ENCODE measurements around the gene BST1.
"Not testable (repeated sequence)": the region's sequence is repeated elsewhere in the genome, so short reads cannot be mapped to it uniquely, and the experiment has no call there.

Gene BST1

GRCh38 chr4:15711762-15712161 is 8.9 kb downstream of the BST1 start:
- DNase-seq (ENCODE audit: low read depth), result no peak

- DNase-seq (ENCODE audit: low read depth), result no peak
Observed at GRCh38 chr4:15712214-15712613, 9.3 kb downstream of the BST1 start.

- DNase-seq (ENCODE audit: low read depth), result no peak
Observed at GRCh38 chr4:15714141-15714540, 11.3 kb downstream of the BST1 start.

GRCh38 chr4:15714646-15715435 is 12.0 kb downstream of the BST1 start:
- peak; percentile 72 for DNase-seq (ENCODE audit: low read depth)

- DNase-seq (ENCODE audit: low read depth), result no peak
Observed at GRCh38 chr4:15716115-15716514, 13.2 kb downstream of the BST1 start.

GRCh38 chr4:15717086-15717485 is 14.2 kb downstream of the BST1 start:
- DNase-seq (ENCODE audit: low read depth), result peak; percentile 63

GRCh38 chr4:15717657-15718416 is 15.0 kb downstream of the BST1 start:
- peak; percentile 47 for DNase-seq (ENCODE audit: low read depth)

GRCh38 chr4:15718465-15718864 is 15.6 kb downstream of the BST1 start:
- no peak for DNase-seq (ENCODE audit: low read depth)

- DNase-seq (ENCODE audit: low read depth), result no peak
Observed at GRCh38 chr4:15718959-15719358, 16.1 kb downstream of the BST1 start.

GRCh38 chr4:15719506-15719905 is 16.6 kb downstream of the BST1 start:
- DNase-seq (ENCODE audit: low read depth), result peak; percentile 88

- no peak for DNase-seq (ENCODE audit: low read depth)
Observed at GRCh38 chr4:15720851-15721250, 18.0 kb downstream of the BST1 start.

- DNase-seq (ENCODE audit: low read depth), result peak; percentile 75
Observed at GRCh38 chr4:15725608-15726007, 22.7 kb downstream of the BST1 start.

GRCh38 chr4:15729910-15730533 is 27.2 kb downstream of the BST1 start:
- DNase-seq (ENCODE audit: low read depth), result peak; percentile 49

- not testable (repeated sequence) for DNase-seq (ENCODE audit: low read depth)
Observed at GRCh38 chr4:15733061-15733460, 30.2 kb downstream of the BST1 start.

GRCh38 chr4:15735536-15735935 is 32.7 kb downstream of the BST1 start:
- DNase-seq (ENCODE audit: low read depth), result no peak

GRCh38 chr4:15736514-15737050 is 33.7 kb downstream of the BST1 start:
- DNase-seq (ENCODE audit: low read depth), result no peak

- DNase-seq (ENCODE audit: low read depth), result no peak
Observed at GRCh38 chr4:15737255-15737654, 34.4 kb downstream of the BST1 start.

- peak; percentile 58 for DNase-seq (ENCODE audit: low read depth)
Observed at GRCh38 chr4:15738877-15739276, 36.0 kb downstream of the BST1 start.

GRCh38 chr4:15740764-15741404 is 38.0 kb downstream of the BST1 start:
- DNase-seq (ENCODE audit: low read depth), result no peak

- DNase-seq (ENCODE audit: low read depth), result no peak
Observed at GRCh38 chr4:15742083-15742582, 39.3 kb downstream of the BST1 start.

- no peak for DNase-seq (ENCODE audit: low read depth)
Observed at GRCh38 chr4:15742637-15743036, 39.8 kb downstream of the BST1 start.

GRCh38 chr4:15744016-15744545 is 41.2 kb downstream of the BST1 start:
- peak; percentile 33 for DNase-seq (ENCODE audit: low read depth)
